ENCODE results near the gene FNDC10. TPM values are rescaled to one million over a fixed set of nuclear protein-coding genes. Genes with fewer than 3 reads are reported as not detected.

The FNDC10 gene
- total RNA-seq, 2 donors from 2014 or later: 1.3 to 2.3 TPM

DNA sequence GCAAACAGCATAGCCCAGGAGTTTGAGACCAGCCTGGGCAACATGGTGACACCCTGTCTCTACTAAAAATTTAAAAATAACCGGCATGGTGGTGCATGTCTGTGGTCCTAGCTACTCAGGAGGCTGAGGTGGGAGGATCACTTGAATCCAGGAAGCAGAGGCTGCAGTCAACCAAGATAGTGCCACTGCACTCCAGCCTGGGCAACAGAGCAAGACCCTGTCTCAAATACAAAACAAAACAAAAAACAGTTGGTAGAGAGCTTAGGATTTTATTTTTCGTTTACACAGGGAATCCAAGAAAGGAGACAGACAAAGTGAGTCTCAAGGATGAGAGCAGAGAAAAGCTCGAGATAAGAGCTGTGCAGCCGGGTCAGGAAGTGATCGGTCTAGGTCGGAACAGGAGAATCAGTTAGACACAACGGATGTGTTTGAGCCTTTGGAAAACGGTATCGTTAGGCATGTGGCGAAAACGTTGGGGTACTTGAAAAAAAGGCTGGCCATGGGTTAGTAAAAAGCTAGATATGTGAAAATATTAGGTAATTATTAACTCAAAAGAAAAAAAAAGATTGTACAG lies 13.7 kb upstream of the FNDC10 start:
- DNase-seq: no peak
- Histone ChIP-seq H3K4me3 (no peak overlapping the region), H3K9me3 (no peaks in the 10 kb centered on the region), H3K27me3 (no peaks in the 10 kb centered on the region), H3K27ac (peak overlapping the region in 3 of 4 donors; percentile 47 to 100 (median 98)), H3K36me3 (replicated peaks in 1 of 2; ENCODE audit: insufficient read depth in 1 of 2, low read depth in 2 of 2) (no peaks in the 10 kb centered on the region), H3K4me1 (peaks cover 30% of the 10 kb centered on the region)
- intact Hi-C loops (cut with DNase I): no loop called here
- WGBS, 2 donors: 18 to 20% methylated on average over 11 of the region's 11 CpGs
- TF ChIP-seq, protein P1, sequence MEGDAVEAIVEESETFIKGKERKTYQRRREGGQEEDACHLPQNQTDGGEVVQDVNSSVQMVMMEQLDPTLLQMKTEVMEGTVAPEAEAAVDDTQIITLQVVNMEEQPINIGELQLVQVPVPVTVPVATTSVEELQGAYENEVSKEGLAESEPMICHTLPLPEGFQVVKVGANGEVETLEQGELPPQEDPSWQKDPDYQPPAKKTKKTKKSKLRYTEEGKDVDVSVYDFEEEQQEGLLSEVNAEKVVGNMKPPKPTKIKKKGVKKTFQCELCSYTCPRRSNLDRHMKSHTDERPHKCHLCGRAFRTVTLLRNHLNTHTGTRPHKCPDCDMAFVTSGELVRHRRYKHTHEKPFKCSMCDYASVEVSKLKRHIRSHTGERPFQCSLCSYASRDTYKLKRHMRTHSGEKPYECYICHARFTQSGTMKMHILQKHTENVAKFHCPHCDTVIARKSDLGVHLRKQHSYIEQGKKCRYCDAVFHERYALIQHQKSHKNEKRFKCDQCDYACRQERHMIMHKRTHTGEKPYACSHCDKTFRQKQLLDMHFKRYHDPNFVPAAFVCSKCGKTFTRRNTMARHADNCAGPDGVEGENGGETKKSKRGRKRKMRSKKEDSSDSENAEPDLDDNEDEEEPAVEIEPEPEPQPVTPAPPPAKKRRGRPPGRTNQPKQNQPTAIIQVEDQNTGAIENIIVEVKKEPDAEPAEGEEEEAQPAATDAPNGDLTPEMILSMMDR (IDR thresholded peaks at IDR 0.05): no peak
- no peak for TF ChIP-seq POLR2A (IDR thresholded peaks at IDR 0.05)
- ATAC-seq: no peak

DNA sequence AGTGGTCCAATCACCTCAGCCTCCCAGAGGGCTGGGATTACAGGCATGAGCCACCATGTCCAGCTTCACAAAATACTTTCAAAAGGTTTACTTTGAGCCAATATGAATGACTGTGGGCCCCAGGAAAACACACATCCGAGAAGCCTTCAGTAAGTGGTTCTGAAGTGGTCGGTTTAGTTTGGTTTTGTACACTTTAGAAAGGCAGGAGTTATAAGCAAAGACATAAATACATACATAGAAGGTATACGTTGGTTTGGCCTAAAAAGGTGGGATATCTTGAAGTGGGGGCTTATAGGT lies 12.1 kb upstream of the FNDC10 start:
- DNase-seq (no peak), ATAC-seq (no peak)
- WGBS, 2 donors: 84 to 85% methylated on average over 3 of the region's 3 CpGs
- TF ChIP-seq, protein P1 (IDR thresholded peaks at IDR 0.05): no peak
- TF ChIP-seq POLR2A (IDR thresholded peaks at IDR 0.05): no peak
- Histone ChIP-seq H3K27me3 (no peaks in the 10 kb centered on the region), H3K27ac (peak overlapping the region in 1 of 4 donors; percentile 4), H3K9me3 (no peaks in the 10 kb centered on the region), H3K4me1 (peaks cover 25% of the 10 kb centered on the region), H3K4me3 (no peak overlapping the region), H3K36me3 (replicated peaks in 1 of 2; ENCODE audit: insufficient read depth in 1 of 2, low read depth in 2 of 2) (no peaks in the 10 kb centered on the region)
- intact Hi-C loops (cut with DNase I): no loop called here

DNA sequence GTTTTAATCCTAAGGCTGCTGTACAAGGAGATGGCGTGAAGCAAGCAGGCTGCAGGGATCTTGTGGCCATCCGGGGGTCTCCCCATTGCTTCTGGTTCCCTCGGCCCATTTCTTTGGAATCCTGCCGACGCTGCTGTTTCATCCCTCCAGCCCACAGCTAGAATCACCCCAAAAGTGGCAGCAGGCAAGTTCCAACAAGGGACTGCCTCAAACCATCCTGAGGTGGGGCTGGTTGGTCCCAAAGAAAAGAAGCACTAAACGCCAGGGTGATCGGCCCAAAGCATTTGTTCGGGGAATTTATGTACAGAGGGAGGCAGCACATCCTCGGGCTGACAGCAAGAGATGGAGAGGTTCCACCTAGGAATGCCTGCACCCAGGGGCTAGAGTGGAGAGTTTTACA lies 10.9 kb upstream of the FNDC10 start:
- Histone ChIP-seq H3K27me3 (no peaks in the 10 kb centered on the region), H3K36me3 (replicated peaks in 1 of 2; ENCODE audit: insufficient read depth in 1 of 2, low read depth in 2 of 2) (no peaks in the 10 kb centered on the region), H3K4me3 (no peak overlapping the region), H3K4me1 (peaks cover 17% of the 10 kb centered on the region), H3K9me3 (no peaks in the 10 kb centered on the region), H3K27ac (peak overlapping the region in 1 of 4 donors; percentile 18)
- WGBS, 2 donors: 77 to 79% methylated on average over 4 to 9 of the region's 9 CpGs
- peak in 1 of 4 donors; percentile 6 for DNase-seq
- ATAC-seq: no peak
- intact Hi-C loops (cut with DNase I): no loop called here
- no peak for TF ChIP-seq POLR2A (IDR thresholded peaks at IDR 0.05)
- TF ChIP-seq, protein P1 (IDR thresholded peaks at IDR 0.05): no peak

DNA sequence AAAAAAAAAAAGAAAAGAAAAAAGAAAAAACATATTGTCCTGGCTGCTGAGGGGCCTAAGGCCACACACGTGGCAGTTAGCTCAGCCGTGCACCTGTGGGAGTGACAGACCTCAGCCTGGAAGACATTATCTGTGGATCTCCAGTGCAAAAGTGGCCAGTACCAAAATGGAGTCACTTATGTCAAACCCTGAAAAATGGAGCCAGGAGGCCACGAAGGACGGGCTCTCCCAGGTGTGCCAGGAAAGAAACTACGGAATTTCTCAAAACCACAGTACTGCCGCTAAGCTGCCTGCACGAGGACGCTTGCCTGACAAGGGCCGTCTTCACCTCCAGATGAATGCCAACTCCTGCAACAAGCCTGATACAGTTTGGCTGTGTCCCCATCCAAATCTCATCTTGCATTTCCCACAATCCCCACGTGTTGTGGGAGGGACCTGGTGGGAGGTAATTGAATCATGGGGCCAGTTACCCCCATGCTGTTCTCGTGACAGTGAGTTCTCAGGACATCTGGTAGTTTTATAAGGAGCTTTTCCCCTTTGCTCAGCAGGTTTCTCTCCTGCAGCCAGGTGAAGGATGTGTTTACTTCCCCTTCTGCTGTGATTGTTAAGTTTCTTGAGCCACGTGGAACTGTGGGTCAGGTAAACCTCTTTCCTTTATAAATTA lies 10.0 kb upstream of the FNDC10 start:
- WGBS, 2 donors: 71 to 76% methylated on average over 12 of the region's 12 CpGs
- no peak for ATAC-seq
- Histone ChIP-seq H3K4me1 (peaks cover 17% of the 10 kb centered on the region), H3K36me3 (replicated peaks in 1 of 2; ENCODE audit: insufficient read depth in 1 of 2, low read depth in 2 of 2) (no peaks in the 10 kb centered on the region), H3K27ac (no peak overlapping the region), H3K4me3 (no peak overlapping the region), H3K27me3 (no peaks in the 10 kb centered on the region), H3K9me3 (no peaks in the 10 kb centered on the region)
- no peak for TF ChIP-seq POLR2A (IDR thresholded peaks at IDR 0.05)
- TF ChIP-seq, protein P1 (IDR thresholded peaks at IDR 0.05): no peak
- intact Hi-C loops (cut with DNase I): no loop called here
- DNase-seq: no peak

DNA sequence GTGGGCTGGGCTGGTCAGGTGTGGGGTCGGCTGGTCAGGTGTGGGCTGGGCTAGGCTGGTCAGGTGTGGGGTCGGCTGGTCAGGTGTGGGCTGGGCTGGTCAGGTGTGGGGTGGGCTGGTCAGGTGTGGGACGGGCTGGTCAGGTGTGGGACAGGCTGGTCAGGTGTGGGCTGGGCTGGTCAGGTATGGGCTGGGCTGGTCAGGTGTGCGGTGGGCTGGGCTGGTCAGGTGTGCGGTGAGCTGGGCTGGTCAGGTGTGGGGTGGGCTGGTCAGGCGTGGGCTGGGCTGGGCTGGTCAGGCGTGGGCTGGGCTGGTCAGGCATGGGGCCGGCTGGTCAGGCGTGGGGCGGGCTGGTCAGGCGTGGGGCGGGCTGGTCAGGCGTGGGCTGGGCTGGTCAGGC lies 6.3 kb upstream of the FNDC10 start:
- Histone ChIP-seq H3K4me3 (no peak overlapping the region), H3K27ac (no peak overlapping the region), H3K4me1 (no peaks in the 10 kb centered on the region), H3K36me3 (replicated peaks in 1 of 2; ENCODE audit: insufficient read depth in 1 of 2, low read depth in 2 of 2) (no peaks in the 10 kb centered on the region), H3K27me3 (no peaks in the 10 kb centered on the region), H3K9me3 (no peaks in the 10 kb centered on the region)
- ATAC-seq (no peak), DNase-seq (no peak)
- intact Hi-C loops (cut with DNase I): no loop called here
- WGBS, 2 donors: 51 to 81% methylated on average over 4 to 12 of the region's 13 CpGs
- TF ChIP-seq POLR2A (IDR thresholded peaks at IDR 0.05): no peak
- TF ChIP-seq, protein P1 (IDR thresholded peaks at IDR 0.05): no peak
